NB4 (cell line): Measurements from ENCODE around the gene LIME1.

Experiments used
- DNase-seq: peaks from one replicate; pipeline ENCODE4 v3.0.0; 2010; ENCODE audit warnings: low read depth
- H3K4me3 ChIP-seq: one replicate; pipeline ENCODE4 v1.5.1; 2011; ENCODE audit warnings: mild to moderate bottlenecking, low read depth, low read length, moderate library complexity
- MYC ChIP-seq: IDR thresholded peaks from 2 replicates; pipeline ENCODE4 v1.6.1; 2011; ENCODE audit warnings: low read depth, low read length
- POLR2A ChIP-seq: IDR thresholded peaks from 2 replicates; pipeline ENCODE4 v1.6.1; 2011; ENCODE audit warnings: mild to moderate bottlenecking; ENCODE audit not compliant: insufficient read length; ENCODE audit errors: extremely low read depth
- TF ChIP-seq, protein P1 (sequence below): IDR thresholded peaks from 2 replicates; pipeline ENCODE4 v1.6.1; 2011; ENCODE audit warnings: low read depth, low read length
- TF ChIP-seq, protein P2 (sequence below): IDR thresholded peaks from one replicate; pipeline ENCODE4 v1.5.1; 2012; ENCODE audit warnings: low read depth, low read length

LIME1 gene, protein sequence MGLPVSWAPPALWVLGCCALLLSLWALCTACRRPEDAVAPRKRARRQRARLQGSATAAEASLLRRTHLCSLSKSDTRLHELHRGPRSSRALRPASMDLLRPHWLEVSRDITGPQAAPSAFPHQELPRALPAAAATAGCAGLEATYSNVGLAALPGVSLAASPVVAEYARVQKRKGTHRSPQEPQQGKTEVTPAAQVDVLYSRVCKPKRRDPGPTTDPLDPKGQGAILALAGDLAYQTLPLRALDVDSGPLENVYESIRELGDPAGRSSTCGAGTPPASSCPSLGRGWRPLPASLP

DNA sequence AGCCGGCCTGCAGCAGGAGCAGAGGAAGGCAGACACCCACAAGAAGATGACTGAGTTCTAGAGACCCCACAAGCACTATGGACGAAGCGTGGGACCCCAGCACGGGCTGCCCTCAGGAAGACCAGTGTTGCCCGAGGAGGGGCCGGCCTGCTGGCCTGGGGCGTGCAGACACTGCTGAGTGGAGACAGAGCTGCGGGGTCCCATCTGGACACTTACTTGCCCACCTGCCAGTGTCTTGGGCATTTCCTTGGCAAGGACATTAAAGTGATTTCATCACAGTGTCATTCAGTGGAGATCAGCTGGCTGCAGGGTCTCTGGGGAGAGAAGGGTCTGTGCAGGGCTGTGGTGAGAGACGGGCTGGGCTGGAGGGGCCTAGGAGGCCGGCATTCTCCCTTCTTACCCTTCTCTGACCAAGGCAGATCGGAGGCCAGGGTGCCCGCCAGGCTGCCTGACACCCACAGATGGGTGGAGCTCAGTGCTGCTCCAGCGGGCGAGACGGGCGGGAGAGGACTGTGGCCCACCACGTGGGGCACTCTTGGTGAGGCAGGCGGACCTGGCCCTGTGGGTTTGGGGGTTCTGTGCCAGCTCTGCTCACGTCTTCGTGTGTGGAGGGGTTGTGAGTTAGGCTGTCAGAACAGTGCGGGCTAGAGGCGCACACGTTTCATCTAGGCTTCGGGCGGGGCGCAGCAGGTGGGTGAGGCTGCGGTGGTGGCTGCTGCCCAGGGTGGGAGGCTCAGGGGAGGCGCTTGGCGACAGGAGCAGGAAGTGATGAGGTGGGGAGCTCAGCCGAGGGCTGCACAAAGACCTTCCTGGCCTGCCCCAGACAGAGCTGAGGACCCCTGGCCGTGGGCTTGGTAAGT lies at the start of gene LIME1:
TSS of gene LIME1 (plus strand) at position 806 of the 860 bp plus-strand sequence. CDS start 886 bp downstream, outside the sequence.
- no peak for DNase-seq
- no peak within 1 kb of the TSS for H3K4me3 ChIP-seq
- TF ChIP-seq, protein P1, sequence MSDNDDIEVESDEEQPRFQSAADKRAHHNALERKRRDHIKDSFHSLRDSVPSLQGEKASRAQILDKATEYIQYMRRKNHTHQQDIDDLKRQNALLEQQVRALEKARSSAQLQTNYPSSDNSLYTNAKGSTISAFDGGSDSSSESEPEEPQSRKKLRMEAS: no peak
- no peak for TF ChIP-seq MYC
- TF ChIP-seq POLR2A: no peak
- TF ChIP-seq, protein P2, sequence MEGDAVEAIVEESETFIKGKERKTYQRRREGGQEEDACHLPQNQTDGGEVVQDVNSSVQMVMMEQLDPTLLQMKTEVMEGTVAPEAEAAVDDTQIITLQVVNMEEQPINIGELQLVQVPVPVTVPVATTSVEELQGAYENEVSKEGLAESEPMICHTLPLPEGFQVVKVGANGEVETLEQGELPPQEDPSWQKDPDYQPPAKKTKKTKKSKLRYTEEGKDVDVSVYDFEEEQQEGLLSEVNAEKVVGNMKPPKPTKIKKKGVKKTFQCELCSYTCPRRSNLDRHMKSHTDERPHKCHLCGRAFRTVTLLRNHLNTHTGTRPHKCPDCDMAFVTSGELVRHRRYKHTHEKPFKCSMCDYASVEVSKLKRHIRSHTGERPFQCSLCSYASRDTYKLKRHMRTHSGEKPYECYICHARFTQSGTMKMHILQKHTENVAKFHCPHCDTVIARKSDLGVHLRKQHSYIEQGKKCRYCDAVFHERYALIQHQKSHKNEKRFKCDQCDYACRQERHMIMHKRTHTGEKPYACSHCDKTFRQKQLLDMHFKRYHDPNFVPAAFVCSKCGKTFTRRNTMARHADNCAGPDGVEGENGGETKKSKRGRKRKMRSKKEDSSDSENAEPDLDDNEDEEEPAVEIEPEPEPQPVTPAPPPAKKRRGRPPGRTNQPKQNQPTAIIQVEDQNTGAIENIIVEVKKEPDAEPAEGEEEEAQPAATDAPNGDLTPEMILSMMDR: no peak

- TF ChIP-seq POLR2A: no peak
These were observed 48.9 kb upstream of the LIME1 start for GRCh38 chr20:63687419-63688178.

GRCh38 chr20:63688228-63689045 lies 48.0 kb upstream of the LIME1 start:
- H3K4me3 ChIP-seq: no peak overlapping the region
- DNase-seq: no peak
- no peak for TF ChIP-seq MYC
- TF ChIP-seq, protein P1: no peak

More at GRCh38 chr20:63687419-63688178, 48.9 kb upstream of the LIME1 start:
- no peak overlapping the region for H3K4me3 ChIP-seq
- DNase-seq: no peak

DNA sequence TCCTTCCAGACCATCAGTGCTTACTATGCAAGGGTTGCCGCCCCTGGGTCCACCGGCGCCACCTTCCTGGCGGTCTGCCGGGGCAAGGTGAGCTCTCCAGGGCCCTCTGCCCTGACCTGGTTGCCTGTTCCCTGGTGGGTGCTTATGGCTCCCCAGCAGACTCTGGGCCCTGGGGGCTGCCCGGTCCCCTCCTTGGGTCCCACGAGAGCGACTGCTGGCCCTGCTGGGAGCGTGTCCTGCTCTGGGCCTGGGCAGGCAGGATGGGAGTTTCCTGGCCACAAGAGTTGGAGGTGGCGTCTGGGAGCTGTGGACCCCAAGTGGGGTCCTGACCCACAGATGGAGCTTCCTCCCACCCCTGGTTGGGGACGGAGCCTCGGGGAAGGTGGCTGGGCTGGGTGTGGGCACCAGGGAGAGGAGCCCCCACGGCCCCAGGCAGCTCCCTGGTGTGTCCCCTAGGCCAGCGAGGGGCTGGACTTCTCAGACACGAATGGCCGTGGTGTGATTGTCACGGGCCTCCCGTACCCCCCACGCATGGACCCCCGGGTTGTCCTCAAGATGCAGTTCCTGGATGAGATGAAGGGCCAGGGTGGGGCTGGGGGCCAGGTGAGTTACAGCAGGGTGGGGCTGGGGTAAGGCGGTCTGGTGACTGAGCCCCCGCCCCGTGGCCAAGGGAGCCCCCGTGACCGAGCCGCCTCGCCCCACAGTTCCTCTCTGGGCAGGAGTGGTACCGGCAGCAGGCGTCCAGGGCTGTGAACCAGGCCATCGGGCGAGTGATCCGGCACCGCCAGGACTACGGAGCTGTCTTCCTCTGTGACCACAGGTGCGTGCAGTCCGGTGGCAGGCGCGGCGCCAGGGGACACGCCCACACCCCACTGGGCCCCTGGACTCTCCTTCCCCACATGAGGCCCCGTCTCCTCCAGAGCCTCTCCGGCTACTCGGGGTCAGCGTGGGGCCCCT lies 47.1 kb upstream of the LIME1 start:
- H3K4me3 ChIP-seq: no peak overlapping the region
- TF ChIP-seq MYC (no peak), POLR2A (no peak)
- TF ChIP-seq, protein P1: no peak
- TF ChIP-seq, protein P2: no peak
- DNase-seq: no peak

- no peak for DNase-seq
- TF ChIP-seq, protein P1: no peak
- TF ChIP-seq, protein P2: no peak
- TF ChIP-seq POLR2A: no peak
- no peak for TF ChIP-seq MYC
- no peak overlapping the region for H3K4me3 ChIP-seq
These were observed 46.2 kb upstream of the LIME1 start for GRCh38 chr20:63690003-63690897.
